Neuron (in vitro differentiated cells): Measurements from ENCODE around the gene TSBP1.
"Not testable (repeated sequence)": the region's sequence is repeated elsewhere in the genome, so short reads cannot be mapped to it uniquely, and the experiment has no call there.

Source experiments
- H2AFZ ChIP-seq: one replicate; pipeline ENCODE4 v1.6.1; 2013; ENCODE audit warnings: low read depth, mild to moderate bottlenecking, inconsistent platforms, low read length, moderate library complexity
- H3K27me3 ChIP-seq: one replicate; pipeline ENCODE4 v1.6.1; 2013; ENCODE audit warnings: low read length; ENCODE audit not compliant: insufficient read depth
- H3K36me3 ChIP-seq: one replicate; pipeline ENCODE4 v1.6.1; 2013; ENCODE audit warnings: low read length; ENCODE audit not compliant: insufficient read depth
- H3K4me1 ChIP-seq: one replicate; pipeline ENCODE4 v1.6.1; 2013; ENCODE audit warnings: low read length; ENCODE audit not compliant: insufficient read depth
- H3K4me3 ChIP-seq: 2 replicates; pipeline ENCODE4 v1.5.1; 2013; ENCODE audit warnings: mild to moderate bottlenecking, low read length, moderate library complexity
- H3K9me3 ChIP-seq: one replicate; pipeline ENCODE4 v1.6.1; 2013; ENCODE audit warnings: low read length

Gene TSBP1

DNA sequence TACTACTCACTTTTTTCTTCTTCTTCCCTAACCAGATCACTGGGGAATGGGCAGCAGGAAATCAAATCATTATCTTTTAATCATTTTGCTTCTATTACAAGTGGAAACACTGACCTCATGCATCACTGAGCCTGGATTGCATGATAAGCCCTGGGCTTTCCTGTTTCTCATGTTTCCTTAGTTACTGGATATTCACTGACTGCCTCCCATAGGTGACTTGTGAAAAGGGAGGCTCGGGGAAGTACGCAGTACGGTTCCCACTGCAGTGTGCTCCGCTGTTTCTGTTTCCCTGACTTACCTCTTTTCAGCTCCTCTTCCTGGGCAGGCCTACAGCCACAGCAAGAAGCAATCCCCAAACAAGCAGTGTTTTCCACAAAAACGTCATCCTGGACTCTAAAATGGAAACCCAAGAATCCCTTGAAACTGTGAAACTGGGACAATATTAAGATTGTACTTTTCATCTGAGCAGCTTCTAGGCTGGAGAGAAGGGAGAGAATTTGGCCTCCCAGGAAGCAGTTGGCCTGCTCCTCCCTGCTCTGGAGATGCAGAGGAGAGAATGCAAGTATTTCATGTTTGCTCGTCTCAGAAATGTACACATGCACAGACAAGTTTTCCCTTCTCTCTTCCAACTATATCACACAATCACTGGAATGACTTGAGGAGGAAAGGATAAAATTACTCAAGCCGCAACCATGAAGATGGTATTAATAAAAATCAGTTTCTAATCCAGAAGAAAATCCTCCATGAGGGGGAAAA is 22.1 kb upstream of the TSBP1 start:
- Histone ChIP-seq H3K4me1 (no peaks in the 10 kb centered on the region), H2AFZ (no peak overlapping the region), H3K36me3 (no peaks in the 10 kb centered on the region), H3K27me3 (peaks cover 4% of the 10 kb centered on the region), H3K4me3 (no peak overlapping the region), H3K9me3 (no peaks in the 10 kb centered on the region)

- no peak overlapping the region for H2AFZ ChIP-seq
- peaks cover 4% of the 10 kb centered on the region for H3K27me3 ChIP-seq
- H3K36me3 ChIP-seq = no peaks in the 10 kb centered on the region
- H3K9me3 ChIP-seq = no peaks in the 10 kb centered on the region
- H3K4me1 ChIP-seq = no peaks in the 10 kb centered on the region
- no peak overlapping the region for H3K4me3 ChIP-seq
Observed at GRCh38 chr6:32391505-32391904, 19.8 kb upstream of the TSBP1 start.

DNA sequence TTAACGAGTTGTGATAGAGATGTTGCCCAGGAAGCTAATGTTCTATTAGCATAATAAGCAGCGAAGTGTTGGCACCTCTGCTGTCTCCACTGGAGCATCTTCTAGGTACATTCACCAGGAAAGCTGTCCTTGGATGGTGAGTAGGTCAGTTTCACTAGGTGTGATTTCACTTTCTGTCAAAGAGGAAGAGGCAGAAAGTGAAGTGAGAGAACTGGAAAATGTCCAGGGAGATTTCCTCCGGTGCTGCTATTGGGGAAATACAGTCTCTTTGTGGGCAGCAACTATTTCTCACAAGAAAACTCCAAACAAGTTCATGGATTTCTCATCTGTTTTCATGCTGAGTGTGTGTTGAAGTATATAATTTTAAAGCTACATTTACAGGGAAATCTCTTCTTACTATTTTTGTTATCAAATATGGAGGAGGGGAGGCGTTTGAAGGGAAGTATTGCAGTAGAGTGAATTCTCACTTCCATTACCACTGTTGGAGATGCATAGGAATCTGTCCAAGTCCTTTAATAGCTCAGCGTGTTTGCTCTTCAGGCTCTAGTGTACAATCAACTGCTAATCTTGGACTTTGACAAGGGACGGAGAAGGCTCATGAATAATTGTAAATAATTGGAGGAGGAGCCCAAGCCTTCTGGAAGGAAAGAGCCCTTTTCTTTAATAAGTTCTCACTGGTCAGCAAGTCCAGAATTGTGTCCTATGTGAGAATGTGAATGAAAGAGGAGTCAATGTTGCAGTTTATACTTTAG is 16.1 kb upstream of the TSBP1 start:
- Histone ChIP-seq H3K9me3 (no peaks in the 10 kb centered on the region), H3K4me3 (no peak overlapping the region), H3K36me3 (no peaks in the 10 kb centered on the region), H3K27me3 (no peaks in the 10 kb centered on the region), H2AFZ (no peak overlapping the region), H3K4me1 (no peaks in the 10 kb centered on the region)

- Histone ChIP-seq H3K4me3 (no peak overlapping the region), H3K9me3 (no peaks in the 10 kb centered on the region), H3K36me3 (no peaks in the 10 kb centered on the region), H2AFZ (no peak overlapping the region), H3K27me3 (no peaks in the 10 kb centered on the region), H3K4me1 (no peaks in the 10 kb centered on the region)
Observed at GRCh38 chr6:32386040-32386439, 14.3 kb upstream of the TSBP1 start.

- H3K4me3 ChIP-seq = no peak overlapping the region
Observed at GRCh38 chr6:32382757-32383420, 11.2 kb upstream of the TSBP1 start.

DNA sequence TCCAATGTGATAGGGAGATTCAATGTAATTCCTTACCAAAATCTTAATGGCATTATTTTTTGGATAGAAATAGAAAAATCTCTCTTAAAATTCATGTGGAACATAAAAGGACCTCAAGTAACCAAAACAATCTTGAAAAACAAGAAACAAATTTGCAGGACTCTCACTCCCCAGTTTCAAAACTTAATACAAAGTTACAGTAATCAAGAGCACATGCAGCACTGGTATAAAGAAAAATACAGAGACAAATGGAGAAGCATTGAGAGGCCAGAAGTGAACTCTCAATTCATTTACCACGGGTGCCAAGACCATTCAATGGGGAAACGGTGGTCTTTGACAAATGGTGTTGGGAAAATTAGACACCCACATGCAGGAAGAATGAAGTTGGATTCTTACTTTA is 7.8 kb upstream of the TSBP1 start:
- Histone ChIP-seq H3K4me3 (no peak overlapping the region), H2AFZ (no peak overlapping the region), H3K4me1 (no peaks in the 10 kb centered on the region), H3K27me3 (no peaks in the 10 kb centered on the region), H3K36me3 (no peaks in the 10 kb centered on the region), H3K9me3 (no peaks in the 10 kb centered on the region)

More at GRCh38 chr6:32382757-32383420, 11.2 kb upstream of the TSBP1 start:
- Histone ChIP-seq H3K36me3 (no peaks in the 10 kb centered on the region), H3K4me1 (no peaks in the 10 kb centered on the region), H3K9me3 (no peaks in the 10 kb centered on the region), H3K27me3 (no peaks in the 10 kb centered on the region), H2AFZ (no peak overlapping the region)

DNA sequence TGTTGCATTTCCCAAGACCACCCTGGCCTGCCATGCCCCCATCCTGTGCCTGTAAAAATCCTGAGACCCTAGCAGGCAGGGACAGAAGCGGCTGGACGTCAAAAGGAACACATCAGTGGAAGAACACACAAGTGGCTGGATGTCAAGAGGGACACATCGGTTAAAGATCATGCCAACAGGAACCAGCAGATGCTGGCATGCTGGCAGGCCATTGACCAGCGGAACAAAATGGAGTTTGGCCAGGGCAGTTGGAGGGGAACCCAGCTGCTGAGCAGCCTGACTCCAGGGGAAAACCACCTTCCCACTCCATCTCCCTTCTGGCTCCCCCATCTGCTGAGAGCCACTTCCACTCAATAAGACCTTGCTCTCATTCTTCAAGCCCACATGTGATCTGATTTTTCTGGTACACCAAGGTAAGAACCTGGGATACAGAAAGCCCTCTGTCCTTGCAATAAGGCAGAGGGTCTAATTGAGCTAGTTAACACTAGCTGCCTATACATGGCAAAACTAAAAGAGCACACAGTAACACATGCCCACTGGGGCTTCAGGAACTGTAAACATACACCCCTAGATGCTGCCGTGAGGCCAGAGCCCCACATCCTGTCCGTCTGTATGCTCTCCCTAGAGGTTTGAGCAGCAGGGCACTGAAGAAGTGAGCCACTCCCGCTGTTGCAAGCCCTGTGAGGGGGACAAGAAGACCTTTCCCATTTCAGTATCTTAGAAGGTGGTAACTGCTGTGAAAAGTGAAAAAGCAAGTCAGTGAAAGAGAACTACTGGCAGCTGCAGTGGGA is 4.2 kb upstream of the TSBP1 start:
- no peaks in the 10 kb centered on the region for H3K4me1 ChIP-seq
- no peaks in the 10 kb centered on the region for H3K9me3 ChIP-seq
- no peak overlapping the region for H2AFZ ChIP-seq
- no peak overlapping the region for H3K4me3 ChIP-seq
- H3K27me3 ChIP-seq = no peaks in the 10 kb centered on the region
- H3K36me3 ChIP-seq = no peaks in the 10 kb centered on the region

- no peaks in the 10 kb centered on the region for H3K9me3 ChIP-seq
- no peaks in the 10 kb centered on the region for H3K27me3 ChIP-seq
- H3K4me3 ChIP-seq = no peak overlapping the region
- no peaks in the 10 kb centered on the region for H3K36me3 ChIP-seq
- H2AFZ ChIP-seq = no peak overlapping the region
- H3K4me1 ChIP-seq = no peaks in the 10 kb centered on the region
Observed at GRCh38 chr6:32371229-32371628, 474 bp downstream of the TSBP1 start.

GRCh38 chr6:32370505-32370904 is 1.2 kb downstream of the TSBP1 start:
- no peak overlapping the region for H3K4me3 ChIP-seq
- H3K4me1 ChIP-seq = no peaks in the 10 kb centered on the region
- H3K9me3 ChIP-seq = no peaks in the 10 kb centered on the region
- H3K27me3 ChIP-seq = no peaks in the 10 kb centered on the region
- no peak overlapping the region for H2AFZ ChIP-seq
- no peaks in the 10 kb centered on the region for H3K36me3 ChIP-seq

DNA sequence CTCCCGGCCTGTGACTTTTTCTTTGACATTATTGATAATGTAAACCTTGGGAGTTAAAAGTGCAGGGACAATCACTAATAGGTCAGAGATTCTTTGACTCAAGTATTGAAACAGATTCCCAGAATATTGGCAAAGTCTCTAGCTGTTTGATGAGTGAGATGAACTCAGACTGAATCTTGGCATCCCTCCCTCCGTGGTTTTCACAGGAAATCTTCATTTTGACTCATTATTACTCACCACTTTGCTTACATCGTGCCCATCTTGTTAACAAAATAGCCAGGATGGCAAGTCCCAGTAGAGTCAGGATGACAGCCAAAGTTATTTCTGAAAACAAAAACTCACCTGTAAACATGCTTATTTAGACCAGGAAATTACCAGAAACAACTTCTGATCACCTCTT is 2.0 kb downstream of the TSBP1 start:
- no peaks in the 10 kb centered on the region for H3K9me3 ChIP-seq
- H3K36me3 ChIP-seq = no peaks in the 10 kb centered on the region
- H3K4me3 ChIP-seq = no peak overlapping the region
- no peaks in the 10 kb centered on the region for H3K4me1 ChIP-seq
- no peaks in the 10 kb centered on the region for H3K27me3 ChIP-seq
- H2AFZ ChIP-seq = no peak overlapping the region

DNA sequence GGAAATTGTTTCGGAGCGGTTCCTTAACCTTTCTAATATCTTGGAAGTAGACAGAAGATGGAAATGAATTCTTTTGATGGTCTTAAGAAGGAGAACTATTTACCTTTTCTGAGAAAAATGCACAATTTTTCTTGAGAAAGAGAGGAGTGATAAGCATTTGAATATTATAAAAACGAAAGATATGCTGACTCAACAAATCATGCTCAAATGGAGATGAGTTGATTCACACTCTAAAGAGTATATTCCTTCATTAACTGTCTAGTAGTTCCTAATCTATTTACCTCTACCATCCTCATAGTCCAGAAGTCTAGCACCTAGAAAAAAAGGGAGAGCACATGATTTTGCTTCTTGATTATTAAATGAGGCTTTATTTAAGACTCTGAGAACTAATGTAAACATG is 4.1 kb downstream of the TSBP1 start:
- H3K4me3 ChIP-seq = no peak overlapping the region
- no peak overlapping the region for H2AFZ ChIP-seq
- H3K27me3 ChIP-seq = no peaks in the 10 kb centered on the region

GRCh38 chr6:32359225-32359624 is 12.5 kb downstream of the TSBP1 start:
- H3K4me3 ChIP-seq, H3K27me3 ChIP-seq, H2AFZ ChIP-seq, H3K36me3 ChIP-seq, H3K9me3 ChIP-seq, H3K4me1 ChIP-seq: not testable (repeated sequence)

More for the DNA sequence above, 4.1 kb downstream of the TSBP1 start:
- no peaks in the 10 kb centered on the region for H3K9me3 ChIP-seq
- no peaks in the 10 kb centered on the region for H3K4me1 ChIP-seq
- H3K36me3 ChIP-seq = no peaks in the 10 kb centered on the region

DNA sequence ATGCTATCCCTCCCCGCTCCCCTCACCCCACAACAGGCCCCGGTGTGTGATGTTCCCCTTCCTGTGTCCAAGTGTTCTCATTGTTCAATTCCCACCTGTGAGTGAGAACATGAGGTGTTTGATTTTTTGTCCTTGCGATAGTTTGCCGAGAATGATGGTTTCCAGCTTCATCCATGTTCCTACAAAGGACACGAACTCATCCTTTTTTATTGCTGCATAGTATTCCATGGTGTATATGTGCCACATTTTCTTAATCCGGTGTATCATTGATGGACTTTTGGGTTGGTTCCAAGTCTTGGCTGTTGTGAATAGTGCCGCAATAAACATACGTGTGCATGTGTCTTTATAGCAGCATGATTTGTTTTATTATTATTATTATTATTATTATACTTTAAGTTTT is 13.2 kb downstream of the TSBP1 start:
- H3K4me3 ChIP-seq, H2AFZ ChIP-seq, H3K4me1 ChIP-seq, H3K36me3 ChIP-seq, H3K9me3 ChIP-seq, H3K27me3 ChIP-seq: not testable (repeated sequence)
